NCI-H2171 treated with DMSO at 0.1 percent for 48 hours (cell line): ENCODE measurements around the gene GCH1.
"Not testable (repeated sequence)": the region's sequence is repeated elsewhere in the genome, so short reads cannot be mapped to it uniquely, and the experiment has no call there.

Experiments used
- DNase-seq: peaks from one replicate; lab custom pipeline; 2025; lab: John Stamatoyannopoulos, UW

GCH1 gene

DNA sequence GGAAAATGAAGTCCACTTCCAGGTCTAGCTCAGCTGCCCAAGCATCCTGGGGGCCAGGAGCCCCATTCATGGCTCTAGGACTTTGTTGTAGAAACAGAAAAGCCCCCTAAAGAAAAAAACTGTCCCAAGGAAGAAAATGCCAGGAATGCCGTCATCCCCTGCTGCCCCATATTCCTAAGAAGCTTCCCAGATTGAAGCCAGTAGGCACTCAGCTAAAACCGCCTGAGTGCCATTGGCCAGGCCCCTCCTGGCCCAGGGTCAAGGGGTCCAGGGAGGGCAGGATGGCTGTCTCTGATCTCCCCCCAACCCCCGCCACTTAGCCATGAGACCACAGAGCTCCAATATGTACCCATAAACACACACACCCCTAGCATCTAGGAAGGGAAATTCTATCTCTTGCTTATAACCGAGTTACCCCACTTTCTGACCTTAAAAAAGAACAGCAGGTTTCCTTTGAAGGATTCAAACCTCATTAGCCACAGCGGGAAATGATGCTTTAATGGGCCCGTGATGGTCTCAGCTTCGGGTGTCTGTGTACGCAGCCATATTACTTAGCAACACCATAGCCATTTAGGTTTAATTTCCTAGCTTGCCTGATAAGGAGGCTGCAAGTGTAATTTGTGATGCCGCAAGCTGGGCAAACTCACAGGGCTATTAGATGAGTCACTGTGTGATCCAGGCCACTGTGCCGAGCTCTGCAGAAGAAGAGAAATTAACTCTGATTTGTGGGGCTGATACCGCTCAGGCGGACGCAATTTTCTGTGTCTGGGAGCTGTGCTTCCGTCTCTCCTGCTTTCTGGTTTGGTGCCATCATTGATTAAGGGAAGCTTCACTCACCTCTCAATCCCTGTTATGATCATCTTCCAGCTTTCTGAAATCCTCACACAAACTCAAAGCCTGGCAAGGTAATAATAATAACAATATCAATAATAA is 84.2 kb downstream of the GCH1 start:
- no peak for DNase-seq

- no peak for DNase-seq
Observed at GRCh38 chr14:54817506-54817905, 85.1 kb downstream of the GCH1 start.

- DNase-seq: no peak
Observed at GRCh38 chr14:54816450-54816849, 86.2 kb downstream of the GCH1 start.

- no peak for DNase-seq
Observed at GRCh38 chr14:54815515-54815914, 87.1 kb downstream of the GCH1 start.

- DNase-seq: no peak
Observed at GRCh38 chr14:54815016-54815415, 87.6 kb downstream of the GCH1 start.

DNA sequence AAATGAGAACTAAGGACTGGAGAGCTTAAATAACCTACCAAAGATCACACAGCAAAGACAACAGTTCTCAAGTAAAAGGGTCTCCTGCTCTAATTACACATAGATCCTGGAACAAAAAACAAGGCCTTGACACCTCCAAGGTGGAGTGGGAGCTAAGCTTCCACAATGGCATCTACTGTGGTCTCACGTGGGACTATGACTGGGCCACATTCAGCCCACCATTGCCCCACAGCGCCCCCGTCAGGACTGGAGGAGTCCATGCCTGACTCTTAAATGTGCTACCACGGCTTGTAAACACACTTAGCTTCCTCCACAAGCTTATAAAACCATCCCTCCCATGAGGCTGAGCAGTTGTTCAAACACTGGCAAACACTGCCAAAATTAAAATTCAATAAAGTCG is 88.5 kb downstream of the GCH1 start:
- DNase-seq: peak; percentile 29

- DNase-seq: no peak
Observed at GRCh38 chr14:54813081-54813480, 89.5 kb downstream of the GCH1 start.

GRCh38 chr14:54812617-54813016 is 90.0 kb downstream of the GCH1 start:
- DNase-seq: no peak

DNA sequence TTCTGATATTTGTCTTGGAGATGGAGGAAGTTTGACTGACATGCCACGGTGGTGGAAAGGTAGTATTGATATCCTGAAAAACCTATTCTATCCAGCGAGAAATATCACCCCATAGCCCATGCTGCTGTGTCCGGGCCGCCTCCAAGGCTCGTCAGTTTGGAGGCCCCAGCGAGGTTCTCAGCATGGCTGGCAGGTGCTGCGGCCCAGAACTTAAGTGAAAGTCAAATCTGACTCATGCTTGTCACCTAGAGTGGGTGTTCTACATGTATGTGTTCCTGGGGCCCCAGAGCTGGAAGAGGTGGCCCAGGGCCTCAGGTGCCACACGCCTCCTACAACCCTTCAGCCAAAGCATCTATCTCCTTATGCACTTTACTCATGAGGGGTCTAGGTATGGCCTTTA is 92.9 kb downstream of the GCH1 start:
- no peak for DNase-seq

GRCh38 chr14:54808326-54809161 is 94.1 kb downstream of the GCH1 start:
- no peak for DNase-seq

GRCh38 chr14:54807881-54808280 is 94.7 kb downstream of the GCH1 start:
- no peak for DNase-seq

- DNase-seq: no peak
Observed at GRCh38 chr14:54807428-54807827, 95.2 kb downstream of the GCH1 start.

DNA sequence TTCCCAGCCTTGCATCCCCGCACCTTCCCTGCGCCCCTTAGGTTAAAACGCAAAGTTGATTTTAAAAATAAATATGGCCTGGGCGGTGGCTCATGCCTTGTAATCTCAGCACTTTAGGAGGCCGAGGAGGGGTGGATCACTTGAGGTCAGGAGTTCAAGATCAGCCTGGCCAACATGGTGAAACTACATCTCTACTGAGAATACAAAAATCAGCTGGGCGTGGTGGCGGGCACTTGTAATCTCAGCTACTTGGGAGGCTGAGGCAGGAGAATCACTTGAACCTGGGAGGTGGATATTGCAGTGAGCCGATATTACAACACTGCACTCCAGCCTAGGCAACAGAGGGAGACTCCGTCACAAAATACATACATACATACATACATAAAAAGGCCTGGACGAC is 96.0 kb downstream of the GCH1 start:
- DNase-seq: no peak

- peak; percentile 74 for DNase-seq
Observed at GRCh38 chr14:54805445-54806322, 96.9 kb downstream of the GCH1 start.

- peak; percentile 57 for DNase-seq
Observed at GRCh38 chr14:54805070-54805444, 97.6 kb downstream of the GCH1 start.

DNA sequence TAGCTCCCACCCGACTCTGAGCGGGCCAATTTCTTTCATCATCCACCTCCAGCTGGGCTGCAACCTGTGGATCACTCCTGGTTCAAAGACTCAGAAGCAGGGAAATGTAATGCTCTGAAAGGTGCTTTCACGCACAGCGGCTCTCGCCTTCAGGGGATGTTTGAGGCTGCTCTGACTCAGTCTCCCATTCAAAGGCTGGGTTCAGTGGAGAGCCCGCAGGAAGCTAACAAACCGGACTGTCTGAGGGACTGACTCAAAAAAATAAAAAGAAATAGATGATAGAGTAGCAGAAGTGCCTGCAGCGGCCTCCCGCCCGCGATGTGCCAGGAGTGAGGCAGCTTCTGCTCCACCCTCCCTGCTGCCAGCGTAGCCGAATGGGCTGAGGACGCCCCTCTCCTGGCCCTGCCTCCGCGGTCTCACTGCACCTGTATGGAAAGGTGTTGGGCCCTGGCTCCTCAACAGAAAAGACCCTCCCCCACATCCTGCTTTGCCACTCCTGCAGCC is 98.0 kb downstream of the GCH1 start:
- DNase-seq: peak; percentile 50

- no peak for DNase-seq
Observed at GRCh38 chr14:54803926-54804537, 98.6 kb downstream of the GCH1 start.

- no peak for DNase-seq
Observed at GRCh38 chr14:54803396-54803795, 99.2 kb downstream of the GCH1 start.

- DNase-seq: not testable (repeated sequence)
Observed at GRCh38 chr14:54801482-54801881, 101.1 kb downstream of the GCH1 start.

DNA sequence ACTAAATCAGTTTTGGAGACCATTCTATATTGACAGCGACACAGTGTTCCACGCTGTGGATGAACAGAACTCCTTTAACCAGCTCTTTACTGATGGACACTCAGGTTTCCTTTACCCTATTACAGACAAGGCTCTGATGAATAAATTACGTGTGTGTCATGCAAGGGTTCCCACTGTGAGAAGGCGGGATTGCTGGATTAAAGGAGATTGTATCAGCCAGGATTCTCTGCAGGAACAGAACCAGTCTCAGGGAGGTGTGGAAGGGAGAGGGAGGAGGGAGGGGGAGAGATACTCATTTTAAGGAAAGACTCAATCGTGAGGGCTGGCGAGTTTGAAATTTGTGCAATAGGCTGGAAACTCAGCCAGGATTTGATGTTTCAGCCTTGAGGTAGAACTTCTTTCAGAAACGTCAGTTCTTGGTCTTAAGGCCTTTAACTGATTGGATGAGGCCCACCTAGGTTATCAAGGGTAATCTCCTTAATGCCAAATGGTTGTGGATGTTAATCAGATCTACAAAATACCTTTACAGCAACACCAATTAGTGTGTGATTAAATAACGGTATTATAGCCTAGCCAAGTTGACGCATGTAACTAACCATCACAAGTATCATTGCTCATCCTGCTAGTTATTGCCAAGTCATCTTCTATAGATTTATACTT is 104.0 kb downstream of the GCH1 start:
- no peak for DNase-seq

- no peak for DNase-seq
Observed at GRCh38 chr14:54797986-54798385, 104.6 kb downstream of the GCH1 start.
